Measurements from ENCODE around the gene NASP.

The NASP gene, protein sequence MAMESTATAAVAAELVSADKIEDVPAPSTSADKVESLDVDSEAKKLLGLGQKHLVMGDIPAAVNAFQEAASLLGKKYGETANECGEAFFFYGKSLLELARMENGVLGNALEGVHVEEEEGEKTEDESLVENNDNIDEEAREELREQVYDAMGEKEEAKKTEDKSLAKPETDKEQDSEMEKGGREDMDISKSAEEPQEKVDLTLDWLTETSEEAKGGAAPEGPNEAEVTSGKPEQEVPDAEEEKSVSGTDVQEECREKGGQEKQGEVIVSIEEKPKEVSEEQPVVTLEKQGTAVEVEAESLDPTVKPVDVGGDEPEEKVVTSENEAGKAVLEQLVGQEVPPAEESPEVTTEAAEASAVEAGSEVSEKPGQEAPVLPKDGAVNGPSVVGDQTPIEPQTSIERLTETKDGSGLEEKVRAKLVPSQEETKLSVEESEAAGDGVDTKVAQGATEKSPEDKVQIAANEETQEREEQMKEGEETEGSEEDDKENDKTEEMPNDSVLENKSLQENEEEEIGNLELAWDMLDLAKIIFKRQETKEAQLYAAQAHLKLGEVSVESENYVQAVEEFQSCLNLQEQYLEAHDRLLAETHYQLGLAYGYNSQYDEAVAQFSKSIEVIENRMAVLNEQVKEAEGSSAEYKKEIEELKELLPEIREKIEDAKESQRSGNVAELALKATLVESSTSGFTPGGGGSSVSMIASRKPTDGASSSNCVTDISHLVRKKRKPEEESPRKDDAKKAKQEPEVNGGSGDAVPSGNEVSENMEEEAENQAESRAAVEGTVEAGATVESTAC

DNA sequence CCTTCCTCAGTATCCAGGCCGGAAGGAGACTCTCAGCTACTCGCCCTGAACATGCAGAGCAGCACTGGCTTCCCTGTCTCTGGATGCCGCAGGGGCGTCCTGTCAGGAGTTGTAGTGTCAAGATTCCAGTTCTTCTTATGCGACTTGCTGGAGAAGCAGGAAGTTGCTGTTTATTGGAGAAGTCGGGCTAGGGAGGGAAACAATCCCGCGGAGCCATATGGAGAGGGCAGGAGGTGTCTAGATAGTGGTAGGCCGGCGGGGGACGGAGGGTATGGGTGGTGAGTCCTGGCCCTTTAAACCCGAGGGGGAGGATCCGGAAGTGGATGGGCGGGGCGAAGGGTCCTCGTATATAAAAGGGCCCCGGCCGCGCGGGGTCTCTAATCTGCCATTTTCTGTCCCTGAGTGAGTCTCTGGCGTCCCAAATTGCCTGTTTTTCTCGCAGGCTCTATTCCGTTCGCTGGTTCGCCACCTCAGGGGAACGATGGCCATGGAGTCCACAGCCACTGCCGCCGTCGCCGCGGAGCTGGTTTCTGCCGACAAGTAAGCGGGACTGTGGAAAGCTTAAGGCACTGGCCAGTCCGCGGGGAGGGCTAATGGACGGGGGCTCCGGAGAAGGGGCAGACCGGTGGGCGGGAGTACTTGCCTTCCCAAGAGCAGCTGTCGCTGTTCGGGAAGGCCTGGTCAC is at the start of gene NASP:
Gene NASP (plus strand): TSS at position 376 of the 685 bp plus-strand sequence. CDS start 106 bp downstream, at position 482.
- in situ Hi-C loops (cut with MboI; ENCODE audit: low sequenced_read_pairs) = no loop called here

DNA sequence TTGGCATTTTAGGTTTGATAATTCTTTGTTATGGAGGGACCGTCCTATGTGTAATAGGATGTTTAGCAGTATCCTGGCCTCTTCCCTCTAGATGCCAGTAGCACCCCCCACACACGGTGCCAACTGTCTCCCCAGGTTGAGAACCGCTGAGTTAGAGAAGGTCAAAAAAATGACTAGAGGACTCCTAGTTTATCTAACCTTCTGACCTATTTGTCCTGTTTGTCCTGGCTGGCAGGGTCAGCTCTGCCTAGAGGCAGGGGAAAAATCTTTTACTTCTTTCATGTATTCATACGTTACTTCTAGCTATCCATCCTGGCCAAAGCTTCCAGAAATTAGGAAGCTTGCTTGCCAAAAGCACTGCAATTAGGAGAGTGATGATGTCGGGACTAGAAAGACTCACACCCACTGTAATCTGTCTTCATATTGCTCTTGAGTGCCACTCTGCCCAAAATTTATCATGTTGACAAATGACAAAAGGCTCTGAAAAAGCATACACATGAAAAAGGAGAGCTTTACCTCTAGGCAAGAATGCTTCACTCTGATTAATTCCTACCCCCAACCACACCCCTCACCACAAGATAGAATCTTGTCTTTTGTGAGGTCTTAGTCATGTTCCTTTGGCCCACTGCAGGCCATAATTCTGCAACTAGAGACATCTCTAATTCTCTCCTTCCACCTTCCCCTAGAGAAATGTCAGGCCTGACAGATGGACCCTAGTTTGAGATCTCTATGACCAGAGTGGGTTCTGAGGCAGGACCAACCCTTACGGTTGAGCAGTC is 47.7 kb upstream of the NASP start:
- in situ Hi-C loops (cut with MboI; ENCODE audit: low sequenced_read_pairs) = no loop called here

DNA sequence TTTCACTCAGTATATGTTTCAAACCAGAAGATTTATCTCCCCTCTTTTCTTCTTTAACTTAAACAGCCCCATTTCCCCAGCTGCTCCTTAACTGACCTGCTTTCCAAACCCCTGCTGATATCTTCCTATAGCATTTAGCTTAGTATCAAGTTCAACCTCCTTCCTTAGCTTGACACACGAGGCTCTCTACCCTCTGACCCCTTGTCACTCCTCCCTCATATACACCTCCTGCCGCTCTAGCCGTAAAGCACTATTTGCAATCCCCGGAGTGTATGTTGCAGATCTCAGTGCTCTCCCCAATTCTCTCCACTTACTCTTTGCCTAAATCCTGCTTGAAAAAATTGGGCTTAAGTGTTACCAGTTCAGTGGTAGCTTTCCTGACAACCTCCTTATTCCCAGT is 47.0 kb upstream of the NASP start:
- in situ Hi-C loops (cut with MboI; ENCODE audit: low sequenced_read_pairs) = no loop called here

DNA sequence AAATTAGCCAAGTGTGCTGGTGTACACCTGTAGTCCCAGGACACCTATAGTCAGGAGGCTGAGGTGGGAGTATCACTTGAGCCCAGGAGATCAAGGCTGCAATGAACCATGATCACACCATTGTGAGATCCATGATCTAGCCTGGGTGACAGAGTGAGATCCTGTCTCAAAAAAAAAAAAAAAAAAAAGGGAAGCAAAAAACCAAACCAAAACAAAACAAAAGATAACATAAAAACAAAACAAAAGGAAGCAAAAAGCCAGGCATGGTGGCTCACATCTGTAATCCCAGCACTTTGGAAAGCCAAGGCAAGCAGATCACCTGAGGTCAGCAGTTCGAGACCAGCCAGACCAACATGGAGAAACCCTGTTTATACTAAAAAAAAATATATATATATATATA is 42.6 kb upstream of the NASP start:
- in situ Hi-C loops (cut with MboI; ENCODE audit: low sequenced_read_pairs) = no loop called here

DNA sequence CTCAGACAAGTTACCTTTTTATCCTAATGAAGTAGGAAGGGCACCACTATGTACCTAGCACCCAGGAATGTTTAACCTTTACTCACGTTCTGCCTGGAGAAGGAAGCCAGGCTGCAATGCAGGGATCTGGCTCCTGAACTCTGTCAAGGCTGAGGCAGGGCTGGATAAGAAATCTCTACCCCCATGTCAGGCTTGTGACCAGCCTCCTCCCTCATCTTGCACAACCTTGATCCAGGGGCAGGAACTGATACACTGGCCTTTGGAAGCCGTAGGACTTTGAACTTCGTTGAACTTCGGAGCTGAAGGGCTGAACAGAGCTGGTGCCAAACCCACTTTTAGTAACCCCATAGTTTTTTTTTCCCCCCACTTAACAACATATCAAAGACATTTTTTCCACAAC is 41.2 kb upstream of the NASP start:
- in situ Hi-C loops (cut with MboI; ENCODE audit: low sequenced_read_pairs) = no loop called here

DNA sequence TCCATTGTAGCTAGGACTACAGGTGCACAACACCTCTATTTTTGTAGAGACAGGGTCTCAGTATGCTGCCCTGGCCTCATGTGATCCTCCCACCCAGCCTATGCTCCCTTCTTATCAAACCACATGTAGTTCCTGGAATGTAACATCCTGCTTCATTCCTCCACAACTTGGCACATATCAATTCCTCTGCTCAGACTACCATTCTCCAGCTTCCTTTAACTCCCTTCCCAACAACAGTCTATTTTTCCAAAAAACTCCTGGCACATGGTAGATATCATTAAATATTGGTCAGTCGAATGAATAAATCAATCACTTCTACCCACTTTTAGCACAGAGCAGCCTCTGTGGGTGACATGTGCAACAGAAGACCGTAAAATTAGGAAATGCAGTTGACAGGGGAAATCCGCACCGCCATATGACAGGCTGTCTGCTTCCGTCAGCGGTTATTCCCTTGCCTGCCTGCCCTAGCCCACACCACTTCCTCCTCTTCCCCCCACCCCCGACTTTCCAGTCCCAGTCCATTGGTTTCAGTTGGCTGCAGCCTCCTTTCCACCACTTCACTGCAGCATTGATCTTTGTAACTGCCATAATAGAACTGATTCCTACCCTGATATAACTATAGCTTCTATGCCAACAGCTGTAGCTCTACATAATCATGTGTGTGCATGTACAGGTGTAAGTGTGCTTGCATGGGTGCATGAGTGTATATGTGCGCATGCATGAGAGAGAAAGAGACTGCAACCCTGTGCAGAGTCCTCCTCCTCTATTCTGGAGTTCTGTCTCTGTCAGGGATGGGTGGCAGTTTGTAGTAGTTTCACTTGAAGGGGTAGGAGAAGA is 40.0 kb upstream of the NASP start:
- in situ Hi-C loops (cut with MboI; ENCODE audit: low sequenced_read_pairs) = no loop called here

DNA sequence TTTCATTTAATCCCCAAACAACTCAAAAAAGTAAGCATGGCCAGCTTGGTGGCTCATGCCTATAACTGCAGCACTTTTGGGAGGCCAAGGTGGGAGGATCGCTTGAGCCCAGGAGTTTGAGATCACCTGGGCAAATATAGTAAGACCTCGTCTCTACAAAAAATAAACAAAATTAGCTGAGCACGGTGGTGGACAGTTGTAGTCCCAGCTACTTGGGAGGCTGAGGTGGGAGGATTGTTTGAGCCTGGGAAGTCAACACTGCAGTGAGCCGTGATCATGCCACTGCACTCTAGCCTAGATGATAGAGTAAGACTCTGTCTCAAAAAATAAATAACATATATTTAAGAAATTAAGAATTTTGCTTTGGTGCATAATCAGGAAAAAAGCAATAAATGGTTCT is 39.3 kb upstream of the NASP start:
- in situ Hi-C loops (cut with MboI; ENCODE audit: low sequenced_read_pairs) = no loop called here

DNA sequence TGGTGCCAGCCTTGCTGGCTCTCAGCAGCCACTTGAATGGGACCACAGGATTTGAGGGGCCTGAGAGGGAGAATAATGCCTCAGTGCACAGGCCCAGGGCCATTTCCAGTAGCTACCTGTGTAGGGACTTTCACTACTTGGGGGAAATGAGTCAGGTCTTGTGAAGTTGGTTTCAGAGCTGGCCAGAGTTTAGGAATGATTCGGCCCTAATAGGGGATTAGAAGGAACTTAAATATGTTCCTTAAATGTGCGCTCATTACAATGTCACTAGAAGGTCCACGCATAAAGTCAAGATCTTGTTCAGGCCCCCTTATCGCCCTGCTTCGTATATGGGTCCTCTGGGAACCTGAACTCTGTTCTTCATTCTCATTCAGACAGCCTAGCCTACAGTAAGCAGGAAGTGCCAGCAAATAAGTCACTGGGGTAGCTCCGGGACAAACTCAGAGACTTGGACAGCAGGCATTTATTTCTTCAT is 38.8 kb upstream of the NASP start:
- in situ Hi-C loops (cut with MboI; ENCODE audit: low sequenced_read_pairs) = no loop called here

DNA sequence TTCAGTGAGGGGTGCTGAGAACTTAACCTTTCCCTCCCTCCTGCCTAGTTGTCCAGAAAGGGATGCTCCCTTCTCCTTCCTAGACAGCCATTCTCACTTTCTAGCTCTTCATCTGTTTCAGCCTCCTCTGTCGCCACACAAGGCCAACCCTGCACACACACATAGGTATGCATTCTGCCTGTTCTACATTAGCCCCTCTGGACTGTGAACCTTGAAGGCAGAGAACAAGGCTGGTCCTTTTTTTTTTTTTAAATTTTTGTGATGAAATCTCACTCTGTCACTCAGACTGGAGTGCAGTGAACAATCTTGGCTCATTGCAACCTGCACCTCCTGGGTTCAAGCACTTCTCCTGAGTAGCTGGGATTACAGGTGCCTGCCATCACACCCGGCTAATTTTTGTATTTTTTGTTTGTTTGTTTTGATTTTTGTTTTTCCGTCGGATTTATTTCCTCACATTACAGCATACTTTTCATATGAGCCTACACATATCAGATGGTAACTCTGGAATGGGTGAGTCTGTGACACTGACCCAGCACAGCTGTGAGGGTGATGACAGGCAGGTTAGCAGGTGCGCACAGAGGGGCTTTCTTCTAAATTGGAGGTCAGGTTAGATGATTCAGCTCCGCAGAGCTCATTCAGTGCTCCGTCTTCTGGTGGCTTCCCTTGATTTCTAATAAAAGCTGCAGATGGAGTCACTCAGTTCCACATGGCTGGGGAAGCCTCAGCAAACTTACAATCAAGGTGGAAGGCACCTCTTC is 38.1 kb upstream of the NASP start:
- in situ Hi-C loops (cut with MboI; ENCODE audit: low sequenced_read_pairs) = no loop called here

DNA sequence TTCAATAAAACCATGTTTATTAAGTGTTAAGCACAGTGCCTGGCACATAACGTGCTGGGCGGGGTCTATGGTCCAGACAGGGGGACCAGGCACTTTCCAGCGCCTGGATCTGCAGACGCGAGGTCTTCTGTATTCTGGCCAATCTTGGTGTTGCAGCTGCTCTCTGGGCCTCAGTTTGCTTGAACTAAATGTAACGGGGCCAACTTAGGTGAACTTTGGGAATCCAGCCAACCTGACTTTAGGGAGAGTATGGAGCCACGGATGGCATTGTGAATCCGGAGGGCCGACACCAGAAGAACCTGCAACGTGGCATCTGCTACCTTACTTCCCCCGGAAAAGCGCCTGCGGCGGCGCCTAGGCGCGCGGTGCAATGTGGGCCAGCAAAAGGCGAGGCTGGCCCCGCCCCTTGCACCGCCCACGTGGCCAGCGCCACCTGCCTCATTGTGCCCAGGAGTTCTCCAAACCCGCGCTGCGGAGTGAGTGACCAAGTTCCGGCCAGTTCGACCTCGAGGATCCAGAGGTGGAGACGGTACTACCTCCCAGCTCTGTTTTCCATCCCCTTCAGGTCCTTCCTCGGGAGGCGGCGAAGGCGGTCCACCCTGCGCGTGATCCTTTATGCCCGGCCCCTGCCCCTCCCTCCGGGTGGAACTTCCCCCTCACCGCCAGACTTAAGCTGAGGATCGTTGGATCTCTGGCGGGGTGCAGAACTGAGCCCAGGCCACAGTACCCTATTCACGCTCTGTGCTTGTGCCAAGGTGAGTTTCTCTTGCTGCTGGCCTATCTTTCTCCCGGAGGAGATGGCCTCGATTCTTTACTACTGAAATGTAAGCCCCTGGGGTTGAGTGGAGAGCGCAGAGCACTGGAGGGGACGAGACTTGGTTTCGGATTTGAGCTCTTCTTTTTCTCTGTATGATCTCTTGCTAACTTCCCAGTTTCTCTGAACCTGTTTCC is 33.2 kb upstream of the NASP start, which contains the start of gene AKR1A1:
Gene AKR1A1 (plus strand): TSS at position 426 of the 951 bp plus-strand sequence. CDS start 10,969 bp downstream, outside the sequence.
- in situ Hi-C loops (cut with MboI; ENCODE audit: low sequenced_read_pairs) = loop anchor here (25.0 kb wide), 1 partner anchor 538 kb away; the partner anchor contains the start of genes HECTD3 and UROD

DNA sequence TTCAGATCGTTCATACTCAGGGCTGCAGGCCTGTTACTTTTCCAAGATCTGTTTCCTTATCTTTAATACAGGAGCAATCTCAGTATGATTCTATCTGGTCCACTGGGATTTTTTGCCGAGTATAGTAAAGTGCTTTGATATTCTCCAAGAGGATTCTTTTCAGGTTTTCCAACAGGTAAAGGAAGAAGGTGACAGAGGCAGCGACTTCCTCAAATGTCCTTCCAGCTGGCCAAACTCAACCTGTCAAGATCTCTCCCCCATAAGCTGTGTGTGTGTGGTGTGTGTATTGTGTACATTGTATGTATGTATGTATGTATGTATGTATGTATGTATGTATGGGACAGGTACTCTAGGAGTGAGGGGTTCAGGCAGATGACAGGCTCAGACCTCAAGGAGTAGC is 32.2 kb upstream of the NASP start:
- in situ Hi-C loops (cut with MboI; ENCODE audit: low sequenced_read_pairs) = loop anchor here (25.0 kb wide), 1 partner anchor 539 kb away; the partner anchor contains the start of genes HECTD3 and UROD

DNA sequence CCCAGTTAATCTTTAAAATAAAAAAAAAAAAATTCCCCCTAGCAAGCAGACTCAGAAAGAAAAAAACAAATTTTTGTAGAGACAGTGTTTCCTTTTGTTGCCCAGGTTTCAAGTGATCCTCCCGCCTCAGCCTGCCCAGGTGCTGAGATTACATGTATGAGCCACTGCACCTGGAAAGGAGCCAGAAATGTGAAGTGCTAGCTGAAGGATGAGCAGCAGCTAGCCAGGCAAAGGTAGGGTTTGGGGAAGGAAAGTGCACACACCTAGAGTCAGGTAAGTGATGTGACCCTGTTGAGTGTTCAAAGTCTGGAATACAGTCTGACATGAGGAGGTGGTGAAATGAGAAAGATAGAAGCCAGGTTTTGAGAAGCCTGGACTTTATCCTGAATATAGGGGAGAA is 31.5 kb upstream of the NASP start:
- in situ Hi-C loops (cut with MboI; ENCODE audit: low sequenced_read_pairs) = loop anchor here (25.0 kb wide), 1 partner anchor 540 kb away; the partner anchor contains the start of genes HECTD3 and UROD

DNA sequence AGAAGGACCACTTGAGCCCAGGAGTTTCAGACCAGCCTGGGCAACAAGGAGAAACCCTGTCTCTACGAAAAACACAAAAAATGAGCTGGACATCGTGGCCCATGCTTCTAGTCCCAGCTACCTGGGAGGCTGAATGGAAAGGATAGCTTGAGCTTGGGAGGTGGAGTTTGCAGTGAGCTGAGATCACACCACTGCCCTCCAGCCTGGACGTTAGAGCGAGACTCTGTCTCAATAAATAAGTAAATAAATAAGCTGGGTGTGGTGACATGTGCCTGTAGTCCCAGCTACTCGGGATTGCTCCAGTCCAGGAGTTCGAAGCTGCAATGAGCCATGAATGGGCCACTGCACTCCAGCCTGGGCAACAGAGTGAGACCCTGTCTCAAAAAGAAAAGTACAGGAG is 29.6 kb upstream of the NASP start:
- in situ Hi-C loops (cut with MboI; ENCODE audit: low sequenced_read_pairs) = loop anchor here (25.0 kb wide), 1 partner anchor 542 kb away; the partner anchor contains the start of genes HECTD3 and UROD

DNA sequence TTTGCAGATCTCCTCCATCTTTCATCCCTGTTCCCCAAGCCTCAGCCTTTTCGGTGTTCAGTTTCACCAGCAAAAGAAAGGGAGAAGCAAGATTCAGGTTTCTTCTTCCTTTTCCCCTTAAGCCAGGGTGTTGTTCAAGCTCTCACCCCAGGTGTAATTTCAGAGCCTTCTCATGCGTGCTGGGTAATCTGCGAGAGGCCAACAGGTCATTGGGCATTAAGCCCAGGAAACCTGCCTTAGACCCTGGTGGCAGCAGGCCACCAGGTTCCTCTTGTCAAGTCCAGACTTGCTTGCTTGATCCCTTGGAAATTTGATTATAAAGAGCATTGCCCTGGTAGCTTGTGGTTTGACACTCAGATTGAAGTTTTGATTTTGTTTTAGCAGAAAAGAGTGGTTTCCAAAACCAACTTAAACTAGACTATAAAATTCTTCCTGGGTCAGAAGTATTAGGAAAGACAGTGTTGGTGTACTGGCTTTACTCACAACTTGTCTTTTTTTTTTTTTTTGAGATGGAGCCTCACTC is 26.4 kb upstream of the NASP start:
- in situ Hi-C loops (cut with MboI; ENCODE audit: low sequenced_read_pairs) = loop anchor here (25.0 kb wide), 1 partner anchor 545 kb away; the partner anchor contains the start of genes HECTD3 and UROD

DNA sequence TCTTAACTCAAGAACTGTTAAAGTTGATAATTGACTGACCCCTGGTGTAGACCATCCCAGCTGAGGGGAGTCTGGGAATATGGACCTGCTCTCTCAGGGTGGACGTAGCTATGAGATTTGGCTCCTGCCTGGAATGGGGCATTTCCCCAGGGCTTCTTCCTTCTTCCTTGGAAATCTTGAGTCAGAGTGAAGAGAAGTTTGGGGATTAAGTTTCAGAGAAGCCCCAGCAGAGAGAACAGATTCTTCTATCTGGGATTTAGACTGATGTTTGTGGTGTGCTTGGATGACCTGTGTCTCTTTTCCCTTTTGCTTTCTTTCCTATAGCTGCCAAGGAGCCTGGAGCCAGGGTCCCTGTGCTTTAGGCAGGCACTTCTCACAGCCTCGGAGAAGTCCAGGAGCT is 20.0 kb upstream of the NASP start:
- in situ Hi-C loops (cut with MboI; ENCODE audit: low sequenced_read_pairs) = loop anchor here (25.0 kb wide), 1 partner anchor 552 kb away; the partner anchor contains the start of genes HECTD3 and UROD

DNA sequence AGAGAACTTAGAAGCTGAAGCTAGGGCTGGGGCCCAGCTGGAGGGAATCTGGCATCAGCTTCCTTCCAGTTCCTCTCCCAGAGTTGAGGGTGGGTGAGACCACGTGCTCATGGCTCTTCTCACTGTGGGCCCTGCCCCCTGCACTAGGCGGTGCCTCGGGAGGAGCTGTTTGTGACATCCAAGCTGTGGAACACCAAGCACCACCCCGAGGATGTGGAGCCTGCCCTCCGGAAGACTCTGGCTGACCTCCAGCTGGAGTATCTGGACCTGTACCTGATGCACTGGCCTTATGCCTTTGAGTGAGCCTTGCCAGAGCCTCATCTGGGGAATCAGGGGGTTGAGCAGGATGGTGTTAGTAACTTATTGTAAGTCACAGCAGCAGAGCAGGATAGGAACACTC is 17.1 kb upstream of the NASP start:
- in situ Hi-C loops (cut with MboI; ENCODE audit: low sequenced_read_pairs) = loop anchor here (5.0 to 25.0 kb wide), 2 partner anchors 59 to 554 kb away; partner anchors contain the start of genes HECTD3 and UROD

DNA sequence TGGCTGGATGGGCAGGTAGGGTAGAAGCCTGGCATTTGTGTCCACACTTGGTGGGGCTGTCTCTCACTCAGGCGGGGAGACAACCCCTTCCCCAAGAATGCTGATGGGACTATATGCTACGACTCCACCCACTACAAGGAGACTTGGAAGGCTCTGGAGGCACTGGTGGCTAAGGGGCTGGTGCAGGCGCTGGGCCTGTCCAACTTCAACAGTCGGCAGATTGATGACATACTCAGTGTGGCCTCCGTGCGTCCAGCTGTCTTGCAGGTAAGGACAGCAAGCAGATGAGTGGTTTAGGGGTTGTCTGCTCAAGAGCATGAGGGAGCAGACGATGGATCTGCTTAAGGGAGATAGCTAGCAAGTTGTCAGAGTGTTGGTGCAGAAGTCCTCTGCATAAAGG is 15.9 kb upstream of the NASP start:
- in situ Hi-C loops (cut with MboI; ENCODE audit: low sequenced_read_pairs) = loop anchor here (5.0 to 25.0 kb wide), 2 partner anchors 61 to 556 kb away; partner anchors contain the start of genes HECTD3 and UROD

Data from HL-60/S4 treated with retinoic acid at 250 ng/mL for 4 days and 3 days (cell line).